MV-4-11 (cell line): ENCODE results near the gene COPE.
"Not testable (repeated sequence)": the region's sequence is repeated elsewhere in the genome, so short reads cannot be mapped to it uniquely, and the experiment has no call there.

Experiments used
- DNase-seq: peaks from one replicate; lab custom pipeline; 2025; lab: John Stamatoyannopoulos, UW

Gene COPE

DNA sequence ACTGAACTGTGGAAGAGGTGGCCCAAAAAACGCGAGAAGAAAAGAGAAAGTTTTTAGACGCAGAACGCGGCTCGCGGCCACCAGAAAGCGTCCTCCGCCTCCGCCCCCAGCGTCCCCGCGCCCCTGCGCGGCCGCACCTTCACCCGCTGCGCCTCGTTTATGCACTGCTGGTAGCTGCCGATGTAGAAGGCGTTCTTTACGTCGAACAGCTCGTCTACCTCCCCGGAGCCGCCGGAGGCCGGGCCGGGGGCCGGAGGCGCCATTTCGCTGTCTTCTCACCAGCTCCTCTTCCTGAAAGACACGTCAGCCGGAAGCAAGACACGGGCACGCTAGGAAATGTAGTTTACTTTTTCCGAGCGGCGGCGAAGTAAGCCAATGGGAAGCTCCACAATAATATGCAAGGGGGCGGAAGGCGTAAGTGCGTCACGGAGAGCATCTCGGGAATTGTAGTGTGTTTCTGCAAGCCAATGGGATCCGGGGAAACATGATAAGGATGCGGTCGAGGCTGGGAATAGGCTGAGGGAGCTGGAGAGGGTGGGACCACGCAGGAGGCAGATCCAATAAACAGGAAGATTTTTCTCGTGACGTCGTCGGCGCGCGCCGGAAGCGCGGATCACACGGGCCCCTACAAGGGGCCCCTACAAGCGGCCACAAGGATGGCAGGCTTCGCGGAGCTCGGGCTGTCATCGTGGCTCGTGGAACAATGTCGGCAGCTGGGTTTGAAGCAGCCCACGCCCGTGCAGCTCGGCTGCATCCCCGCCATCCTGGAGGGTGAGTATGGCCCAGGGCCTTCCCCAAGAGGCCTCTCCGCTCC is at the start of gene COPE, which contains the start of gene DDX49:
COPE (minus strand) TSS at position 302 of the 814 bp plus-strand sequence; CDS start at position 263, 39 bp downstream.
DDX49 (plus strand) TSS at position 630 of the 814 bp plus-strand sequence; CDS start at position 657, 27 bp downstream.
- peak; percentile 100 for DNase-seq

DNA sequence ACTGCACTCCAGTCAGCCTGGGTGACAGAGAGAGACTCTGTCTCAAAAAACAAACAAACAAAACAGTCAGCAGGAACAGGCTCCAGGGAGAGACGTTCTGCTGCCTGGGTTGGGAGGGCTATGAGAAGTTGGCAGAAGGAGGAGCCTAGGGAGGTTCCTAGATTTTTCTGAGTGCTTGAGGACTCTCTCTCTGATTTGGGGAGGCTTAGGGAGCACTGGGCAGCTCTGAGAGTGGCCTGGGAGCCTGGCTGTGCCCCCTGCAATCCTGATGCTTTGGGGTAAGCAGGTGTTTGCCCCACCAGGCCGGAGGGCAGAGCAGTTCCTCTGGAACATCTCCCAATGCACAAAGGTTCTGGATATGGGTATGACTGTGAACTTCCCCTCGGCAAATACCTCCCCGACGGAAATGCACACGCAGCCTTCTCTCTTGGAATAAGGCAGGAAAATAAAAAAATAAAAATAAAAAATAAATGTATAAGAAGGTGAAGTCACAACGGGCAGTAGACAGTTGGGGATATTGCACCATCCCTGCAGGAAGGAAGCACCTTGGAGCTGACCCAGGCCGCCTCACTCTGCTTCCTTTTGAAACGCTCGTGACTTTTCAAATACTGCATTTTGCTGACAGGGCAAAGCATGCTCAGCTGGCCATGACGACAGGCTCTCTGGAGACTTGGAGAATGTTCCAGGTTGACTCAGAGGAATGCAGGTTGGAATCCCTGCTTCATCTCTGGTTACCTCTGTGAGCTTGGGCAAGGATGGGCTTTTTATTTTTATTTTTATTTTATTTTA is 48.4 kb upstream of the COPE start:
- peak; percentile 80 for DNase-seq

- peak; percentile 76 for DNase-seq
These were observed 47.1 kb upstream of the COPE start for GRCh38 chr19:18966307-18966706.

DNA sequence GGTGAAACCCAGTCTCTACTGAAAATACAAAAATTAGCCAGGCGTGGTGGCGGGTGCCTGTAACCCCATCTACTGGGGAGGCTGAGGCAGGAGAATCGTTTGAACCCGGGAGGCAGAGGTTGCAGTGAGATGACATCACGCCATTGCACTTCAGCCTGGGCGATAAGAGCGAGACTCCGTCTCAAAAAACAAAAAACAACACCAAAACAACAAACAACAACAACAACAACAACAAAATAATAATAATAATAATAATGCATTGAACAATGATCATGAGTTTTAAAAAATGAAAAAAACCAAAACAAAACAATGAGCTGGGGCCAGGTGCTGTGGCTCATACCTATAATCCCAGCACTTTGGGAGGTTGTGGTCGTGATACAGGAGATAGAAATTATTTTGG is 44.9 kb upstream of the COPE start:
- no peak for DNase-seq

GRCh38 chr19:18961767-18962620 is 42.8 kb upstream of the COPE start:
- no peak for DNase-seq

DNA sequence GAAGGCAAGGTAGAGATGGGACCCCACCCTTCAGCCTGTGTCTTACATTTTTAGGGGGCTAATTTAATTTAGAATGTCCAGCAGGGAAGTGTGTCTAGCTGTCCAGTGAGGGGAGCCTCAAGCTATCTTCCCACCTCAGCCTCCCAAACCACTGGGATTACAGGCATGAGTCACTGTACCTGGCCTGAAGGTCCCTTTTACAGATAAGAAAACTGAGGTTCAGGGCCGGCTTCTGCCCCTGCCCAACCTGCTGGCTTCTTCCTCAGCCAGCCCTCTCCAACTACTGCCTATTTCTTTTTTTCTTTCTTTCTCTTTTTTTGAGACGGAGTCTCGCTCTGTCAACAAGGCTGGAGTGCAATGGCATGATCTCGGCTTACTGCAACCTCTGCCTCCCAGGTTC is 41.2 kb upstream of the COPE start:
- no peak for DNase-seq

DNA sequence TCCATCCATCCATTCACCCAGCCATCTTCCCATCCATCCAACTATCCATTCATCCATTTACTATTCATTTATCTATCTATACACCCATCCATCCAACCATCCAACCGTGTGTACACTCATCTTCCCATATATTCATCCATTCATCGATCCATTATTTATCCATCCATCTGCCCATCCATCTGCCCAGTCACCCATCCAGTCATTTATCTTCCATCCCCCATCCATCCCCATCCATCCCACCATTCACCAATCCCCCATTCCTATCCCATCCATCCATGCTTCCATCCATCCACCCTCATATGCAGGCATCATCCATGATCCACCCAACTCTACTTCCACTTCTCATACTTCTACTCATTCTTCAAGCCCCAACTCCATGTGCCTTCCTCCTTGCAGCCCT is 35.9 kb upstream of the COPE start:
- no peak for DNase-seq

DNA sequence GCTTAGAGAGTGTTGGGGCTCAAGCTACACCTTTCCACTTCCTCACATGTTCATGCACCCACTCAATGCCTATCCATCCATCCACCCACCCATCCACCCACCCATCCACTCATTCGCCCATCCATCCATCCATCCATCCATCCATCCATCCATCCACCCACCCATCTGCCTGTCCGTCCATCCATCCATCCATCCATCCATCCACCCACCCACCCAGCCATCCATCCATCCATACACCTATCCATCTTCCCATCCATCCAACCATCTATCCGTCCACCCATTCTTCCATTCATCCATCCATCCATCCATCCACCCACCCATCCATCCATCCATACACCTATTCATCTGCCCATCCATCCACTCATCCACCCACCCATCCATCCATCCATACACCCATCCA is 34.9 kb upstream of the COPE start:
- DNase-seq = no peak

- DNase-seq = not testable (repeated sequence)
These were observed 33.3 kb upstream of the COPE start for GRCh38 chr19:18952364-18953003.

GRCh38 chr19:18951721-18952281 is 32.6 kb upstream of the COPE start:
- no peak for DNase-seq

GRCh38 chr19:18949858-18950257 is 30.7 kb upstream of the COPE start:
- DNase-seq = no peak

DNA sequence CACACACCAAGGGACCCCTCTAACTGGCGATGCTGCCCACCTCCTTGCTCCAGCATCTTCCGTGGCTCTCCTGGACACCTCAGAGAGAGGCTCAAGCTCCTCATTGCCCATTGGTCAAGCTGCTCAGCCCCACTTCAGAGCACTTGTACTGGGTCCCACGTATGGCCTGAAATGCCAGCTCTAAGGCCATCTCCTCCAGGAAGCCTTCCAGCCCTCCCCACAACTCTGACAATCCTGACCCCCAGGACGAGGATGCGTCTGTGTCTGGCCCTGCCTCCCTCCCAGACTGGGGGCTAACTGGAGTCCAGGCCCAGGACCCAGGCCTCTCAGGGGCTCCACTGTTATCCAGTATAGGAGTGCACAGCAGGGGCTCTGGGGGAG is 29.8 kb upstream of the COPE start:
- DNase-seq = no peak

- no peak for DNase-seq
These were observed 29.1 kb upstream of the COPE start for GRCh38 chr19:18948075-18948975.

DNA sequence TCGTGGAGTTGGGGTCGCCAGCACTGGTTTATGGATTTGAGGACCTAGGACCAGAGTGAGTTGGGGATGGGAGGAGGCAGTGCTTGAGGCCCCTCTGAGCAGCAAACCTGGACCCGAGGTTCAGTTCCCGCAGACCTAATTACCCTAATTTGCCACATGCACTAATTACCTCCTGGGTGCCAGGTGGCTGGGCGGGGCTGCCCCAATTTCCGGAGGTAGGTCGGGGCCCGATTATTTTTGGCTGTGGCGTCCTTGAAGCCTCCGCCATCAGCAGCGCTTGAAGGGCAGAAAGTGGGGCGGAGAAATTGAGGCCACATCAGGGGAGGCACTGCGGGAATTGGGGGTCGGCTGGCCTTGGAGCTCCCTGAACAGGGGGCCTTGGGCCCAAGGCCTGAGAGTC is 27.7 kb upstream of the COPE start:
- DNase-seq = no peak

DNA sequence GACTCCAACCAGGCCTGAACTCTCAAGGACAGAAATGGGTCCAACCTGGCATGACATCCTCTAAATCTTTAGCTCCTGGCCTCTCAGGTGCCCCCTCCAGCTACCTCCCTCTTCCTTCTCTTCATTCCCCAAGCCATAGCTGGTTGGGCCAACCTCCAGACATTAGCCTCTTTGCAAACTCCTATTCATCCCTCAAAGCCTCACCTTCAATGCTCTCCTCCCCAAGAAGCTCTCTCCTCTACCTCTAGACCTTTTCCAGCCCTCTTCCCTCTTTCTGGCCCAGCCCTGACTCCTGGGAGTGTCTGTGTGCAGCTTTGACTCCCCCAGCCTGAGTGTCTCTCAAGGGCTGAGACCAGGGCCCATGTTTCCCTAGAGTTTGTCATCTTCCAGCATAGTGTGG is 27.1 kb upstream of the COPE start:
- no peak for DNase-seq

GRCh38 chr19:18945297-18945696 is 26.1 kb upstream of the COPE start:
- no peak for DNase-seq

GRCh38 chr19:18943465-18943864 is 24.3 kb upstream of the COPE start:
- DNase-seq = no peak

DNA sequence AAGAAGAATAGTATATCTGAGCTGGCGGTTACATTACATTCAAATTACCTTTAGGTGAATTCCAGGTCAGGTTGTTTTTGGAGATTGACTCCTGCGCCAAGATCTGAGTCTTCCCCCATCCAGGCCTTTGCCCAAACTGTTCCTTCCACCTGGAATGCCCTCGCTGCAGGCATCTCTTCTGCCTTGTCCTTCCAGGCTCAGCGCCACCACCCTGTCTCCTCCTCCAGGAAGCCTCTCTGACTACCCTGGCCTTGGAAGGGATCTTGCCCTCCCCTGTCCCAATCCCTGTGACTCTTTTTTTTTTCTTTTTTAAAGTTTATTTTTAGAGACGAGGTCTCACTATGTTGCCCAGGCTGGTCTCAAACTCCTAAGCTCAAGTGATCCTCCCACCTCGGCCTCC is 23.5 kb upstream of the COPE start:
- DNase-seq = no peak

GRCh38 chr19:18941628-18942354 is 22.6 kb upstream of the COPE start:
- DNase-seq = no peak
